Large intestine (tissue), 3 donors: ENCODE data around the gene PITPNC1. TPM values are rescaled to one million over a fixed set of nuclear protein-coding genes. Genes with fewer than 3 reads are reported as not detected.
"Not testable (repeated sequence)": the region's sequence is repeated elsewhere in the genome, so short reads cannot be mapped to it uniquely, and the experiment has no call there.

Source experiments
- DNase-seq, 2 donors: peaks; one replicate each; pipeline versions ENCODE4 v3.0.0 to v3.0.0-alpha.2; 2013
- H3K27ac ChIP-seq: one replicate; pipeline ENCODE4 v1.5.1; 2013; ENCODE audit warnings: low read length
- H3K27me3 ChIP-seq: 2 replicates; pipeline ENCODE4 v1.6.1; 2013; ENCODE audit warnings: low read length; ENCODE audit not compliant: control insufficient read depth, insufficient read depth
- H3K36me3 ChIP-seq: 2 replicates; pipeline ENCODE4 v1.6.1; 2013; ENCODE audit warnings: low read length; ENCODE audit not compliant: control insufficient read depth, insufficient read depth
- H3K4me1 ChIP-seq: one replicate; pipeline ENCODE4 v1.6.1; 2013; ENCODE audit warnings: low read length; ENCODE audit not compliant: control insufficient read depth, insufficient read depth
- H3K4me3 ChIP-seq: one replicate; pipeline ENCODE4 v1.5.1; 2013; ENCODE audit warnings: low read length
- H3K9me3 ChIP-seq: one replicate; pipeline ENCODE4 v1.6.1; 2013; ENCODE audit warnings: mild to moderate bottlenecking, low read depth, low read length, moderate library complexity; ENCODE audit not compliant: control insufficient read depth
- WGBS: methylation state at CpG from one replicate; pipeline ENCODE4 v1.1.5; 2013; ENCODE audit warnings: low lambda C conversion rate; ENCODE audit not compliant: insufficient coverage; 5-methylcytosine and 5-hydroxymethylcytosine counted together
- polyA plus RNA-seq: library from polyadenylated mRNA; unstranded; fragments of 120-200 nt; gene quantifications from one replicate; pipeline ENCODE4 v1.2.1, GENCODE V29; 2013

The PITPNC1 gene
- polyA plus RNA-seq, 1 donor = 6.7 TPM

DNA sequence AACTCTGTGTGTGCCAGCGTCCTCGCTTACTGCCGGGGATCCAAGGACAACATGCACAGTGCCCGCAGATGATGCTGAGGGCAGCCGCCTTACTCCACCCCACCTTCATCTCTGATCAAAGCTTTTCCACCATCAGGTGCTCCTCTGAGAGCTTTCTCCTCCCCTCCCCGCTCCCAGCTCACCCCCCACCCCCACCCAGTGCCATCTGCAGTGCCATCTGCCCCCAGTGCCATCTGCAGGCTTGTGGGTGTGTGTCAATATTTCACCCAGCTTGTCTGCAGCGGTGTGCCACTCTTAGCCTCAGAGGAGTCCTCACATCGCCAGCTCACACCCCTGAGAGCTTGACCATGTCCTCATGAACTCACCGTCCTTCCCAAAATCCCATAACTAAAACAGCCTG, 242.5 kb downstream of the PITPNC1 start:
- no peak overlapping the region for H3K4me3 ChIP-seq
- H3K36me3 ChIP-seq = no peaks in the 10 kb centered on the region
- no peak overlapping the region for H3K27ac ChIP-seq
- DNase-seq = no peak
- H3K27me3 ChIP-seq = no peaks in the 10 kb centered on the region
- no CpG with 5 or more reads among the region's 9 CpGs for WGBS
- H3K4me1 ChIP-seq = no peaks in the 10 kb centered on the region
- no peaks in the 10 kb centered on the region for H3K9me3 ChIP-seq

DNA sequence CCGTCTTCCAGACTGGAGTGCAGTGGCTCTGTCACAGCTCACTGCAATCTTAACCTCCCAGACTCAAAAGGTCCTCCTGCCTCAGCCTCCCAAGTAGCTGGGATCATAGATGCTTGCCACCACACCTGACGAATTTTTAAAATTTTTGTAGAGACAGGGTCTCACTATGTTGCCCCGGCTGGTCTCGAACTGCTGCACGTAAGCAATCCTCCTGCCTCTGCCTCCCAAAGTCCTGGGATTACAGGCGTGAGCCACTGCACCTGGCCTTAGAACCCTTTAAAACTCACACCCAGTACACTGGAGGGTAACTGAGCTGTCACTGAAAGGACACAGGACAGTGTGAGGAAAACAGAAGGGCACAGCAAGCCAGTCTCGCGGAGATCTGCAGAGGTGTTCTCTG, 243.0 kb downstream of the PITPNC1 start:
- DNase-seq = no peak
- no peaks in the 10 kb centered on the region for H3K36me3 ChIP-seq
- no peaks in the 10 kb centered on the region for H3K9me3 ChIP-seq
- H3K4me3 ChIP-seq = no peak overlapping the region
- no CpG with 5 or more reads among the region's 8 CpGs for WGBS
- no peaks in the 10 kb centered on the region for H3K4me1 ChIP-seq
- no peak overlapping the region for H3K27ac ChIP-seq
- no peaks in the 10 kb centered on the region for H3K27me3 ChIP-seq

DNA sequence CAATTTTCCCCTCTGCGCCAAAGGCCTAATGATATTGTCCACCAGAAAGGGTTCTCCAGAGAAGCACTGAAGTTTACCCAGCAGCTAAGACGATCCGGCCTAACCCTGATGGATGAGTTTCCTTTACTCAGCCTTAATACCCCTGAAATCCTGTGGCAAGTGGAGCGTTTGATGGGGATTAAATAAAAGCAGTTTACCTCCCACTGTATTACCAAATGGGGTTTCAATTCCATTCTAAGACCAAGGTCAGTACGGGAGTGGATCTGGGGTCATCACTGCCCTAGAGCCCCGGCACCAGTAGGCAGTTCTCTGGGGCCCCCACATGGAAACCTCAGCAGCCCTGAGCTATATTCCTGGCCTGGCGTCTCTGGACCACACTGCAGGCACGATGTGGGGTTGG, 243.6 kb downstream of the PITPNC1 start:
- no CpG with 5 or more reads among the region's 8 CpGs for WGBS
- no peak for DNase-seq
- no peak overlapping the region for H3K27ac ChIP-seq
- H3K36me3 ChIP-seq = no peaks in the 10 kb centered on the region
- H3K4me3 ChIP-seq = no peak overlapping the region
- H3K27me3 ChIP-seq = no peaks in the 10 kb centered on the region
- no peaks in the 10 kb centered on the region for H3K4me1 ChIP-seq
- H3K9me3 ChIP-seq = no peaks in the 10 kb centered on the region

DNA sequence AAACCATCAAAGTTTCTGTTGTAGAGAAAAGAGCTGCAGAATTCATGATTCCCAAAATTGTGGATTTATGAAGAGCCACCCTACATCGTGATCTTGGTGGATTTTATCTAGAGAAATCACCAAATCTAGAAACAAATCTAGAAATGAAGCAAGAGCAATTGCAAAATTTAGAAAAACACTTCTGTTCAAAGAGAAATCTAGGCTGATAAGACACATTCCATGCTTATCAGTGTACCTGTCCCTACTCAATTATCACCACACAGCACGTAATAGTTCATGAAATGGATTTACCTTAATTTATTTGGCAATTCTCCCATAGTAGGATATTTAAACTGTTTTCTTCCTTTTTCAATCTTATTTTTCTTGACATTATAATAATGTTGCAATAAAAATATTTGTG, 246.7 kb downstream of the PITPNC1 start:
- H3K9me3 ChIP-seq = peaks cover 4% of the 10 kb centered on the region
- no peak overlapping the region for H3K4me3 ChIP-seq
- H3K36me3 ChIP-seq = no peaks in the 10 kb centered on the region
- no peak overlapping the region for H3K27ac ChIP-seq
- no peaks in the 10 kb centered on the region for H3K27me3 ChIP-seq
- no peak for DNase-seq
- H3K4me1 ChIP-seq = no peaks in the 10 kb centered on the region
- WGBS = 60% methylated on average over 1 of the region's 2 CpGs

DNA sequence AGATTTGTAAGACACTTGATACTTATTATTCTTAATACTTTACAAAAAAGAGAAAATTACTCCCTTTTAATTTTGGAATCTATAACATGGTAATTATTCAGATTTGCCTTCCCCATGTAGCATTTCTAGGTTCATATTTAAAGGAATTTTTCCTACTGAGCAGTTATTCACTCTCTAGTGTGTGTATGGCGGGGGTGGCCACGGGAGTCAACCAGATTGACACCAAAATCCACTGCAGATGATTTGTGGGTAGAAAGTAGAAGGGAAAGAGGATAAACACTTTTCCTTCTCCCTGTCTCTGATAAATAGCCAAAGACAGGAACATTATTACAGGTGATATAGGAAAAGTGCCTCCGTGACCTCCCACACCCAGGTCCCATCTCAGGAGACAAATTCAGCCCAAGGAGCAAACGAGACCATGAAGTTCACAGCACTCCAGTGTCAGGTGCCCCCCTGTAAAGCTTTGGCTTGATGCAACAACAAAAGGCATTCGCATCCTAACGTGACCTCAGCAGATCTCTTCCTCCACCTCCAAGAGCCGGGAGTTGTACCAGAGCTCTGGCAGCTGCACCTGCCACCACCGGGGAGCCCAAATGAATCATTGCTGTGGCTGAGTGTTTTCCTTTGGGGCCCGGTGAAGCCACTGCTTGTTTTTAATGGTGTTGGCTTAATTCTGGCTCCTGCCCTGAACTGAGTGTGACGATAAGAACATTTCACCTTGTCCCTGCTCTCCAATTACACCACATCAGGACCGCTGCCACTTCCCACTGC, 248.0 kb downstream of the PITPNC1 start:
- Histone ChIP-seq H3K36me3 (no peaks in the 10 kb centered on the region), H3K27ac (no peak overlapping the region), H3K4me1 (no peaks in the 10 kb centered on the region), H3K4me3 (no peak overlapping the region), H3K27me3 (no peaks in the 10 kb centered on the region), H3K9me3 (peaks cover 4% of the 10 kb centered on the region)
- no CpG with 5 or more reads among the region's 11 CpGs for WGBS
- no peak for DNase-seq

DNA sequence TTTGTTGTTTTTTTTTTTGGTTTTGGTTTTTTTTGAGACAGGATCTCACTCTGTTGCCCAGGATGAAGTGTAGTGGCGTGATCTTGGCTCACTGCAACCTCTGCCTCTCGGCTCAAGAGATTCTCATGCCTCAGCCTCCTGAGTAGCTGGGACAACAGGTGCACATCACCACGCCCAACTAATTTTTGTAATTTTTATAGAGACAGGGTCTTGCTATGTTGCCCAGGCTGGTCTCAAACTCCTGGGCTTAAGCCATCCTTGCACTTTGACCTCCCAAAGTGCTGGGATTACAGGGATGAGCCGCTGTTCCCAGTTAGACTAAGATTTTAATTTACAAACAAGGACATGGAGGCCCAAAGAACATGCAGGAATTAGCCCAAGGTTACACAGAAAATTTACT, 248.9 kb downstream of the PITPNC1 start:
- Histone ChIP-seq H3K9me3 (peaks cover 4% of the 10 kb centered on the region), H3K27me3 (no peaks in the 10 kb centered on the region), H3K27ac (no peak overlapping the region), H3K36me3 (no peaks in the 10 kb centered on the region), H3K4me3 (no peak overlapping the region), H3K4me1 (no peaks in the 10 kb centered on the region)
- DNase-seq = no peak
- no CpG with 5 or more reads among the region's 4 CpGs for WGBS

DNA sequence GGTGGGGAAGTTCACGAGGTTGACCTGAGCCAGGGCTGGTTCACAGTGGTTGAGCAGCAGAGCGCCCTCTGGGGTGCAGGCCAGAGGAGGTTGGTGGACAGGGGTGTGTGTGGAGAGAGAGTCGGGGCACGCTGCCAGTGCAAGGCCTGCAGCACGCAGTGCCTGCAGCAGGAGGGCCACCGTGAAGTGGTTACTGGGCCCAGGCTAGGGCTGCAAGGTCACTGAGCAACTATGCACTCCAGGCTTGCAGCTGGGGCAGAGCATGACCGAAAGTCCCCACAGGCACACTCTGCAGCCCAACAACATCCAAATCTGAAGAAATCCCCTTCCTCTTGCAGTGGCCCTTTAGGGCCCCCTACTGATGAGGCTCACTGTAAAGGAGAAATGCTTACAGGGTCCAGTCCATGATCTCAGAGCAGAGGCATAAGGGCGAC, 251.5 kb downstream of the PITPNC1 start:
- no peak overlapping the region for H3K27ac ChIP-seq
- no peak overlapping the region for H3K4me3 ChIP-seq
- no CpG with 5 or more reads among the region's 8 CpGs for WGBS
- no peaks in the 10 kb centered on the region for H3K27me3 ChIP-seq
- H3K4me1 ChIP-seq = no peaks in the 10 kb centered on the region
- peaks cover 4% of the 10 kb centered on the region for H3K9me3 ChIP-seq
- DNase-seq = no peak
- no peaks in the 10 kb centered on the region for H3K36me3 ChIP-seq

DNA sequence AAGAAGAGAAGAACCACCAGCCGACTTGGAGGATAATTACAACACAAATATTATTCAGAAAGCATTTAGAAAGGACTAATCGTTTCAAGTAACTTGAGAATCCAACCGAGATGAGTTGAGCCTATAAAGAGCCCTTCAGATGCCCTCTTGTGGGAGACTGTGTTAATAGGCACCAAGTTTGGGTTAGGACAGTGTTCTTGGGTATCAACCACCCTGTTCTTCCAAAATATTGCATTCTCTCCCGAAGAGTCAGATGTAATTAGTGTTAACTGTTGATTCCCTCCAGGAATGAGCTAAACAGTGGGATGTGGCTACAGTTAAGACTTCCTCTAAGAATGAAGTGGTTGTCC, 252.9 kb downstream of the PITPNC1 start:
- DNase-seq = no peak
- no peak overlapping the region for H3K27ac ChIP-seq
- WGBS = 40% methylated on average over 1 of the region's 4 CpGs

DNA sequence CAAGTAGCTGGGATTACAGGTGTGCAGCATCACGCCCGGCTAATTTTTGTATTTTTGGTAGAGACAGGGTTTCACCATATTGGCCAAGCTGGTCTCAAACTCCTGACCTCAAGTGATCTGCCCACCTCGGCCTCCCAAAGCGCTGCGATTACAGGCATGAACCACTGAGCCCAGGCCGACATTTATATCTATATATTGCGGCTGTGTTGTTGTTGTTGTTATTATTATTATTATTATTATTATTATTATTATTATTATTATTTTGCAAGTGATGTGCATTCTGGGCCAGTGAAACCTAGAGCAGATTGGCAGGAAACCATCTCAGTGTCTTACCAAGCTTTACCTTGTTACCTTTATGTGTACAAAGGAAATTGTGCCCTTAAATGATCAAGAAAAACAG, 253.8 kb downstream of the PITPNC1 start:
- H3K36me3 ChIP-seq, H3K4me3 ChIP-seq, H3K27me3 ChIP-seq, DNase-seq, H3K4me1 ChIP-seq, H3K9me3 ChIP-seq, H3K27ac ChIP-seq: not testable (repeated sequence)
- no CpG with 5 or more reads among the region's 7 CpGs for WGBS

More for the DNA sequence above, 252.9 kb downstream of the PITPNC1 start:
- peaks cover 4% of the 10 kb centered on the region for H3K9me3 ChIP-seq
- H3K4me1 ChIP-seq = no peaks in the 10 kb centered on the region
- no peak overlapping the region for H3K4me3 ChIP-seq
- H3K27me3 ChIP-seq = no peaks in the 10 kb centered on the region
- no peaks in the 10 kb centered on the region for H3K36me3 ChIP-seq

DNA sequence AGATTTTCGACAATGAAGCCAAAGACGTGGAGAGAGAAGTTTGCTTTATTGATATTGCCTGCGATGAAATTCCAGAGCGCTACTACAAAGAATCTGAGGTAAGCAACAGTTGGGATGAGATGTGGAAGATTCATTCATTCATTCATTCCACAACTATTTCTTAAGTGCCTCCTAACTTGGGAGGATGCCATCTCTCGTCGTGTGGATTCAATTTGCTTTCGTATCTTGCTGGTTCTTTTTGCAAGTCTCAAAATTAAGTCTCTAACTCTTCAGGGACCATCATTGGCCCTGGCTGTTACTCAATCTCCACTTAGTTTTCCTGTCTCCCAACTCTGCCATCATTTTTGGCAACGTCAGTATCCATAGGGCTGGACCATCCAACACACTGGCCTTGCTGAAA, 255.1 kb downstream of the PITPNC1 start:
- peaks cover 4% of the 10 kb centered on the region for H3K9me3 ChIP-seq
- no peak for DNase-seq
- no peak overlapping the region for H3K4me3 ChIP-seq
- no peaks in the 10 kb centered on the region for H3K36me3 ChIP-seq
- H3K4me1 ChIP-seq = no peaks in the 10 kb centered on the region
- WGBS = 100% methylated on average over 1 of the region's 8 CpGs
- H3K27me3 ChIP-seq = no peaks in the 10 kb centered on the region
- H3K27ac ChIP-seq = no peak overlapping the region

DNA sequence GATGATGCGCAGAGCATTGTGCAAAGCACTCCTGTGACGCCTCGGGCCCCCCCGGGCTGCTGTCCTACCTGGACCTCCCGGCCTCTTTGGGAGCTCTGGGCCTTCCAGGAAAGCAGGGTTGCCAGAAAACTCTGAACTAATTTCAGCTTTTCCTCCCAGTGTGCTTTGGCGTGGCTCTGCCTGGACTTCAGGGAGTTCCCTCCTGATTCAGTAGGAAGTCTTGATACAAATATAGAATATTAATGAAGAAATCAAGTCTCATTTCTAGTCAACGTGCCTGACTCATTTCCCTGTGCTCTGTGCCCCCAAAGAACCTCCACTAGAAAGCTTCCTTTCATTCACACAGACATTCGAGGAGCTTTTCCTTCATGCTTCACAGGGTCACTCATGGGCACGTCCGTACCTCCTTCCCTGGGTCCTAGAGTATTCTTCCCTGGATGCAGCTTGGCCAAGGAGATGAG, 256.7 kb downstream of the PITPNC1 start:
- WGBS = no CpG with 5 or more reads among the region's 10 CpGs
- Histone ChIP-seq H3K4me3 (no peak overlapping the region), H3K36me3 (no peaks in the 10 kb centered on the region), H3K4me1 (no peaks in the 10 kb centered on the region), H3K27me3 (no peaks in the 10 kb centered on the region), H3K9me3 (no peaks in the 10 kb centered on the region), H3K27ac (no peak overlapping the region)
- no peak for DNase-seq
